Fibroblast of skin of scalp (primary cell): ENCODE measurements around the gene N4BP2L2.
A peak's percentile ranks its signal among the peaks of the same experiment; 100 is the strongest.

Source experiments
- DNase-seq: peaks from one replicate; pipeline ENCODE4 v3.0.0-alpha.2; 2013

N4BP2L2 gene

DNA sequence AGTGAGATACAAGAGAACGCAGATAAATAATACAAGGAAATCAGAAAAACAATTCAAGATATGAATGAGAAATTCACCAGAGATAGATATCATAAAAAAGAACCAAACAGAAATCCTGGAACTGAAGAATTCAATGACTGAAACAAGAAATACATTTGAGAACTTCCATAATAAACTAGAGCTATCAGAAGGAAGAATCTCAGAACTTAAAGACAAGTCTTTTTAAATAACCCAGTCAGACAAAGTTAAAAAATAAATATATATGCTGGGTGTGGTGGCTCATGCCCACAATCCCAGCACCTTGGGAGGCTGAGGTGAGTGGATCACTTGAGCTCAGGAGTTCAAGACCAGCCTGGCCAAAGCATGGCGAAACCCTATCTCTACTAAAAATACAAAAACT, 82.0 kb downstream of the N4BP2L2 start:
- no peak for DNase-seq

DNA sequence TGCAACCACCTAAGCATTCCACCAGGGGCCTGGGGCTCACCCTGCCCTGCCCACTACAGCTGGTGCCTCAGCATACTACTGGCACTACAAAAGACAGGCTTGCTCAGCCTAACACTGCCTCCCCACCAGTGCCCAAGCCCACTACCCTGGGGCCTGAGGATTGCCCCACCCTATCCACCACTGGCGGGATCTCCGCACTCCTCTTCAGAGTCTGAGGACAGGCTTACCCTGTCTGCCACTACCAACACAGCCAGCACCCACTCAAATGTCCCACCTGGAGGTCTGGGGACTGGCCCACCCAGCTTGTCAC, 83.0 kb downstream of the N4BP2L2 start:
- no peak for DNase-seq

DNA sequence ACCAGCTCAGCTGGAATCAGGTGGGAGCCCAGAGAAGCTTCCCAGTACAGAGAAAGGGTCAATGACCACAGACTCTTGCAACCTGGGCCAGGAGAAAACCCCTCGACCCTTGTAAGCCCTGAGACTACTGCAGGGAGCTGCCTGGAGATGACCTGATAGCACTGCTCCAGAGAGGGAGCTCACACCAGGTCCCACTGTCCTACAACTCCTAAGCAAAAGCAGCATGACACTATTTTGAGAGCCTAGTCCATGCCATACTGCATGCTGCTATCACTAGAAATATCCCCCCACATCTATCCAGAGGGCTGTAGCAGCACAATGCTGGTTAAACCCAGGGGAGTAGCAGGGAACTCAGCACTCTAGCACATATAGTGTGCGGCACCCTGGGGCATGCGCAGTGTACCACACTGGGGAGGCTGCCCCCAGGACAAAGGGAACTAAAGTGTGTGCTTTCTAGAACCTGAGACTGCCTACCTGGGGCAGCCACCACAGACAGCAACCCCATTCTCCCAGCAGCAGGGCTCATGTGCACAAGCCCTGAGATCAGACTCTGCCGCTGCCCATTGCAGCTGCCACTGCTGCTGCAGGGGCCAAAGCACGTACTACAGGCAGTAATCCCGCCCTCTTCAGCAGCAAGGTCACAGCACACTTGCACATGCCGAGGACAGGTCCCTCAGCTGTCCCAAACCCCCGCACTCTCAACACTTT, 83.6 kb downstream of the N4BP2L2 start:
- no peak for DNase-seq

DNA sequence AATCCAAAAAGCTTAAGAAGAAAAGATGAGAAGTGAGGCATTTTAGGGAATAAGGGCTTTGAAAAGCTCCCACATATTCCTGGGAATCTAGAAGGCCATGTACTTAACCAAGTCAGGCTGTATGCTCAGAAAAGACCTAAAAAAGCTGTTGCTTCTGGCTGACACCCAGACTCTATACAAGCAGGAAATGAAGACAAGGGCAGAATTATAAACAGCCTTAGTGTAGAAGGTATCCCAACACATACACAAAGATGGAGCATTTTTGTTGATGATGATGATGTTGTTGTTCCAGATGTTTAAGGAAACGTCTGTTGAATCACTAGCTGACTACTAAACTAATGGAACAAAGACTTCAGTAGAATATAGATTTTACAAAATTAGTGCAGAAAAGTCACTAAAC, 84.6 kb downstream of the N4BP2L2 start:
- no peak for DNase-seq

DNA sequence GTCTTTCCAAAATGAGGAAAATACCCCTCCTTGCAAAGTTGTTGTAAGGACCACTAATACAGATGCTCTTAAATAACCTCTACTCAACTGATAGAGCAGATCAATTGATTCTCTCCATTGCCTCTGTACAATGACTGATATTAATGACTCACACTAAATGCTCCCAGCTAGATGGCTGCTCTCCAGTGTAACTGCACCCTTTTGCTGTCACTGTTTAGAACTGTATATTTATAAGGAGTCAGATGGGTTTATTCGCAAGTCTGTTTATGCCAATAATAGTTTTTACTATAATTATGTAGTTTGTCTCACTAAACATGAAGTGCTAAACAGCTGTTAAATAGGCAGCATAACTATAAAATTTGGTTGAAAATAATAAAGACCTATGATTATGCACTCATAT, 89.6 kb downstream of the N4BP2L2 start:
- no peak for DNase-seq

DNA sequence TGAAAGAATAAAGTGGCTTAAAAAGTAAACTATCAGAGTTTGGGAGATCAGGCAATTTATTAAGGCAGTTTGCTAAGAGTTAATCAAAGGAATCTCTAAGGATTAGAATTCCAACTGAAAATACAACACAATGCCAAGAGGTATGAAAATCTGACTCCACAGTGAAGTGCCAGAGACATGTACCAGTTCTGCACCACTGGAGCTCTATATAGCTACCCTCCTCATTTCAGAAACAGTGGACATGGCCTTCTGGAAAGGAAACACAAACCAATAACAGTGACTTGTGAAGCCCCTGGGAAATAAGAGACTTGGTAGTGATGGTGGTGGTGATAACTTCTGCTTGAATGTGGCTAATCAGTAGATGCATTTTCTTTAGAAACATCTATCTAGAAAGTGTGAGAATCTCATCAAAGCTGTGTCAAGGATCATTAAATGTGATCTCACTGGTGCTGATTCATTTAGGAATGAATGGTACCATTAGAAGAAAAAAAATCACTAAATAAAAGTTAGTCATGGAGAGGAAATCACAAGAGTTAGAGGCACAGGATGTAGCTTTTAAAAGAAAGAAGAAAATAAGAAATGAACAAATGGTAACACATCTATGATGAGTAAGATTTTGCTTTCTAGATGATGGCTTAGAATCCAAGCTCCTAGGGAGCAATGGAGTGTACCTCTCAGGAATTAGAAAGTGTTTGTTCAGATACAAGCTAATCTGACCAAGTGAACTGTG, 90.5 kb downstream of the N4BP2L2 start:
- no peak for DNase-seq

DNA sequence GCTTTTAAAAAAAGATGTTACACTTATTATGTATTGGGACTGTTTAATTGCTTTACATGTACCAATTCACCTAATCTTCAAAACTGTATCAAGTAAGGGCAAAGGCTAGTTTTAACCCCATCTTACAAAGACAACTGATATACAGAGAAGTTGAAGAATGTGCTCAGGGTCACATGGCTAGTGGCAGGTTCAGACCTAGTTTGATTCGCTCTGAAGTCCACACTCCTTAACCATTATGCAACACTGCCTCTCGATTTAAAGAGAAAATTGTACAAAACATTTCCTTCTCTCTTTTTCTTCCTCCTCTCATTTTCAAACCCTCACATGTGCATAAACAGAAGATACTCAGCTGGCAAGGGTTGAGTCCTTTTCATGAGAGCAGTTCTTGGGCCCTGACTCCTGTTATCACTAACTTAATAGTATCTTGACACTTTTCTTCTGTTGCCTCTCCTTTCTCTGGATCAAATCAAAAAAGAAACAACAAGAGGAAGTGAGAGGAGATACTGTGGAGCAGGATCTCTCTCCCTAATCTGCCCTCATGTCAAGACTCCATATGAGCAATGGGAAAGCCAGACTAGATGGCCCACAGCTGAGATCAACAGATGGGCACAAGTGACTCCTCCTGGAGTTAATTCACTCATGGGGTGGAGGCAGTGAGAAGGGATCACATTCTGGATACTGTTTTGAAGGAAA, 91.7 kb downstream of the N4BP2L2 start:
- no peak for DNase-seq

DNA sequence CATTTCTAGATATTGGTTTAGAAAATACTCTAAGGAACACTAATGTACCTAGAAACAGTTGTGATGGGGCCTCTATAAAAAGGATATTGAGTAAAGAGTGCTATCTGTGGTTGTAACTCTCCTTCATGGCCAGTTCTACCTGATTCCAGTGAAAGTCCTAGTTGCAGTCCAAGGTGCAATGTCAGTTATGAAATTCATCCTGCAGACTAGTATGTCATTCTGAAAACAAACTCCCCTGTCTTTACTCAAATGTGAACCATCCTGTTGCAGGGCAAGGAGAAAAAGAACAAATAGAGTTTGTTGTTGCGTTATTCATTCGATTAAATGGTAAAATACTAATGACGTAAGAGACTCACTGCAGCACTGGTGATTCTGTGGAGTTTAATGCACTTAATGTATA, 92.4 kb downstream of the N4BP2L2 start:
- DNase-seq = no peak

DNA sequence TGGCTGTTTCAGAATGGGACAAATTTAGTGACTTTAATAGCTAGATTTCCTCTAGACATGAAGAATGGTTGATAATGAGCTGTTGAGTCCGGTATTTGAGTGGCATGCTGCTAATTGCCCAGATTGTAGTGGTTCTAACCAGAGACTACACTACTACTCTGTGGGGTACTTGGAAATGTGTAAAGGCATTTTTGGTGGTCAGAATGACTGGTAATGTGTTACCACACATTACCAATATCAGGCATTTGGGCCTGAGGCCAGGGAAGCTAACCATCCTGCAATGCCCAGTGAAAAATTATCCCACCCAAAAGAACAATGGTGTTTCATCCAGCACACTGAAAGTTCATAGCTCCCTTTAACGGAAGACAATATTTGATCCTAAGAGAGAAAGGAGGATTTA, 93.1 kb downstream of the N4BP2L2 start:
- no peak for DNase-seq

DNA sequence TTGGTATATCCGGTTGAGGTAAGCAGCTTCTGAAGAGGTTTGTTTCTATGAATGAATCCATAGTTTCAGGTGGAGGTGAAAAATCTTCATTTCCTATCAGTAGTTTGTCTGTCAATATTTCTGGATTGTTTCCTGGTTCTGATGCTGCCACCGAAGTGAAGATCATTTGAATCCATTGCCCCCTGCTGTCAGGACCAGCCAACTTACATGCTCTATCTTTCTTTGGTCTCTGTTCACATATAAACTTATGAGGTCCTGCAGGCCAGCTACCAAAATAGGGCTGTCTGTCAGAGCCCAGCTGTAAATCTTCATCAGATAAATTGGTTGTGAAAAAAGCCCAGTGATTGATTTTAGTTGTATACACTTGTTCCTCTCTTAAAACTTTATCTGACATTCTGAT, 95.5 kb downstream of the N4BP2L2 start:
- peak; percentile 12 for DNase-seq

DNA sequence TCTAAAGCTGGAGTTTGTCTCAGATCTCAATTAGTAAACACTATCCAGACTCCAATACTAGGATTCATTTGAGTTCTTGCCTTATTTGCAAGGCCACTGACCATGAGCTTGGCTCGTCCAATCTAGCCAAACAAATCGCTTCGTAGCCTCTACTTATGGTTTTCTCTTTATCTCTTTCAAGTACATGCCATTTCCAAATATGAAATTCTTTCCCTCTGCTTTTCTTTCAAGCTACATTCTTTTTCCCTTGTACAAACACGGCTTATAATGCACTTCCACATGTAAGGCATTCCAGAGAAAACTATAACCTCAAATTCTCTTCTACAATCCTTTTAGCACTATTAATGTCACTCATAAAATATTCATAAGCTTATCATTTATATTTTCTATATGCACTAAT, 99.7 kb downstream of the N4BP2L2 start:
- peak; percentile 38 for DNase-seq

DNA sequence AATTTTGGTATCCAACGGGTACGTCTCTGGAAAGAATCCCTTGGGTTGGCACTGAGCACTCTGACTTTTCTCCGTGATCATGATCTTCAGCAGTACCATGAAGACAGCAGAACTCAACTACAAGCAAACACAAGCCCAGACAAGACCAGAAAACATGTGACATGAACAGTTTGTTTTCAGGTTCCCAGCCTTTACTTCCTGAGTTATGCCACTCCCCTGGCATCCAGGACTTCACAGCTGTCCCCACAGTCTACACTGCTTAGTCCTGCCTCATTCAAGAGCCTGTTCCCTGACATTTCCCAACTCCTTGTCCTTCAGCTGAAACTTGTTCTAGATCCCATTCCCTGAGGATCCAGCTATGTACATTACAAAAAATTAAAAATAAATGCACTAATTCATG, 105.7 kb downstream of the N4BP2L2 start:
- DNase-seq = no peak

DNA sequence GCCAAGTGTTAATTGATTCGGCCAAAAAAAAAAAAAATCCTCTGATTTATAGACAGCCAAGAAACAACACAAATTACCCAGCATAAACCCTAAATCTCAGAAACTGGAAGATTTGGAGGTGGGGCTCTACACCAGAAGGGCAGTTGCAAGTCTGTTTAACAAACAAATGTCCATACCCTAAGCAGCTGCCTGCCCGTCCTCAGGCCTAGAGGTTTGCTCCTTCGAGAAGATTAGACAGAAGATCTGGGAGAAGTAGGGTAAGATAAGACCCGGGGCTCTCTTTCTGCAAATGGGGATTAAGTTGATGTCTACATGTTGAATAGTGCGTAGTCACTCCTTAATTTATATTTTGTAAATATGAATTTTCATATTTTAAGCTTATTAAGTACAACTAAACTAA, 107.2 kb downstream of the N4BP2L2 start:
- DNase-seq = no peak

DNA sequence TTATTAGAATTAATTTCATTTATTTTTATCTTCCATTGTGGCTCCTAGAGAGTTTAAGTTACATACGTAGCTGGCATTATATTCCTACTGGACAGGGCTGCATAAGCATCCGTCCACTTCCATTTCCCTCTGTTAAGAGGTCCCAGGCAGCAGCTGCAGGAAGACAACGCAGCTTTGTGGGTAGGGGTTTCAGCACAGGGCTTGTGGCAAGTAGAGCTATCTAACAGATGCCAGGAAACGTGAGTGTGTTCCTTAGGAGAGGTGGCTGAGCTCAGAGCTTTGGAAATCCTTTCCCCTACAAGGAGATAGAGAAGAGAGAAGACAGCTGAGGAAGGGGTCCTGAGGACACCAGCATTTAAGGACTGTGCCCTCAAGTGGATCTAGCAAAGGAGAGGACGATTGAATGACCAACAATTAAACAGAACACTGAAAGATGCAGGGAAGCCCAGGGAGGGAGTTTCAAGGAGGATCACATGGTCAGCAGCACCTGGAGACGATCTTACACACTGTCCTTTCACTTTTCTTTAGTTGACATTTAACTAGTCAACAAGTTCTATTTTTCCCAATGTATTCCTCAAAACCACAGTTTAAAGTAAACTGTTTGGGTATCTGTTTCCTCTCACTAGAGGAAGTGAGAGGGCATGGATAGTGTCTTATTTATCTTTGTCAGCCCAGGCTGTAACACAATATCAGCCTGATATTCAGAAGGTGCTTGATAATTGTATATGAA, 108.4 kb downstream of the N4BP2L2 start:
- no peak for DNase-seq

DNA sequence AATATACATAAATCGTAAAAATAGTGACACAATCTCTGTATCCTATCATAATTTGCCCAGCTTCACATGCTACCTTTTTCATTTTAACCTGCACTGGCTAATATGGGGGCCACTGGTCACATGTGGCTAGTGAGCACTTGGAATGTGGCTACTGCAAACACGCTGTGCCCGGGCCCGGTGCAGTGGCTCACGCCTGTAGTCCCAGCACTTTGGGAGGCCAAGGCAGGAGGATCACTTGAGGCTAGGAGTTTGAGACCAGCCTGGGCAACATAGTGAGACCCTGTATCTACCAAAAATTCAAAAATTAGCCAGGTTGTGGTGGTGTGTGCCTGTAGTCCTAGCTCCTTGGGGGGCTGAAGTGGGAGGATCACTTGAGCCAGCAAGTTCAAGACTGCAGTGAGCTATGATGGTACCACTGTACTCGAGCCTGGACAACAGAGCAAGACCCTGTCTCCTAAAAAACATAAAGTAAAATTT, 109.1 kb downstream of the N4BP2L2 start:
- DNase-seq = no peak

DNA sequence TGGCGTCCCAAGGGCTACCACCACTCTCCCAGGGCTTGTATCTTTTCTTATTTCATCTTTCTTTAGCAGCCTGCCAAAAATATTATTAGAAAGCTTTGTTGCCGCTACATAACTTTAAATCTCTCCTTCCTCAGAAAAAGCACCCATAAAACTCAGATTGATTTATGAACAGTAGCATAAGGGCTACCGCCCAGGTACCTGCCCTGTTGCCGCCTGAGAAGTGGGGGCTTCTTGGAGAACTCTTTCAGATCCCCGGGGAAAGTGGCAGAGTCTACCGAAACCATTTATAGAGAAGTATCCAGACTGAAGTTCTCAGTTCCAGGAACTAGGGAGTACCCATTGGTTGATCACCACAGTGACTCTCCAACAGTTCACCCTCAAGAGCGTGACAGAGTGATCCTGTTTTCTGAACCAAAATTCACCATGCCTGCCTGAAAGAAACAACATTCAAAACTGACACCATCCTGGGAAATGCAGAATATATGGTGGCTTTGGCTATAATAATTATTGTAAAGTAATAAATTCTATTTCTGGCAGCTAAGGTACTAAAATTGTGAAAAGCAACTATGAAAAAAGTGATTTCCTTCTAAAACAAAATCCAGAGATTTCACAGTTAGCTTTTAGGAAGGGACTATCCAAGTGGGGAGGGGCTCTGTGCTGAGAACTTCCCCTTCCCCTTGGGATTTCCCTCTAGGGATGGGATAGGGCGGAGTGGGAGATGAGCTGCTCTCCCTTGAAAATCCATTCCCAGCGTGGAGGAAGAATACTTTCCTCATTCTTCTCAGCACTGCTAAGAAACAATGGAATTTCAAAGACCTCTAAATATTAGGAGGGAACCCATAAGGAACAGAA, 109.8 kb downstream of the N4BP2L2 start:
- no peak for DNase-seq

DNA sequence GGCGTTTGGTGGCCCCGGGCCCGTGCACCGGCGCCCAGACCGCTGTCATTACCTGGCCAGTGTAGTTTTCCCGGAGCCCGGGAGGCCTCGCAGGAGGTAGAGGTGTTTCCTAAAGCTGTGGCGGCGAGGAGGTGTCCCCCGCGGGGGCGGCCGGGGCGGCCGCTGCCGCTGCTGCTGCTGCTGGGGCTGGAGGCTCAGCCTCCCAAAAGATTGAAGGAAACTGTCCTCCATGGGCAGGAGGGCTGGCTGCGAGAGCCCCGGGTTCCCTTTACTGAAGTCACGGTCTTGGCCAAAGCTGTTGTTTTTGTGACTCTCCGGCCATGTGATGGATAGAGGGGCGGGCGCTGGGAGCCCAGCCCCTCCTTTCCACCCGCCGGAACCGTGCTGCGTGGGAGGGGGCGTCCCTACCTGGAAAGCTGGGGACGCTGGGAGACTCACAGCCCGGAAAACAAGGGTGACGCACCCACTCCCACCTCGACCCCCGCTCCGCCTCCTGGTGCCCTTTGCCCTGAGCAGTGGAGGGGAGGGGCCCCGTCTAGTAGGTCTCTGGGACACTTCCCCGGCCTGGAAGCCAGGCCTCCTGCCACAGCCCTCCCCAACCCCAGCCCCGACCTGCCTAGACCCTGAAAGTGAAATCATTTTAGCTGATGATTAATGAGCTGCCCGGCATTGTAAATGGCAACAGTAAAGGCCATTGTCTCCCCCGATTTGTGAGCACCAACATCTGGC, 110.6 kb downstream of the N4BP2L2 start, which contains the start of gene N4BP2L1:
TSS of gene N4BP2L1 (minus strand) at position 279 of the 729 bp plus-strand sequence. CDS start at position 231, 48 bp downstream.
- peak; percentile 26 for DNase-seq

DNA sequence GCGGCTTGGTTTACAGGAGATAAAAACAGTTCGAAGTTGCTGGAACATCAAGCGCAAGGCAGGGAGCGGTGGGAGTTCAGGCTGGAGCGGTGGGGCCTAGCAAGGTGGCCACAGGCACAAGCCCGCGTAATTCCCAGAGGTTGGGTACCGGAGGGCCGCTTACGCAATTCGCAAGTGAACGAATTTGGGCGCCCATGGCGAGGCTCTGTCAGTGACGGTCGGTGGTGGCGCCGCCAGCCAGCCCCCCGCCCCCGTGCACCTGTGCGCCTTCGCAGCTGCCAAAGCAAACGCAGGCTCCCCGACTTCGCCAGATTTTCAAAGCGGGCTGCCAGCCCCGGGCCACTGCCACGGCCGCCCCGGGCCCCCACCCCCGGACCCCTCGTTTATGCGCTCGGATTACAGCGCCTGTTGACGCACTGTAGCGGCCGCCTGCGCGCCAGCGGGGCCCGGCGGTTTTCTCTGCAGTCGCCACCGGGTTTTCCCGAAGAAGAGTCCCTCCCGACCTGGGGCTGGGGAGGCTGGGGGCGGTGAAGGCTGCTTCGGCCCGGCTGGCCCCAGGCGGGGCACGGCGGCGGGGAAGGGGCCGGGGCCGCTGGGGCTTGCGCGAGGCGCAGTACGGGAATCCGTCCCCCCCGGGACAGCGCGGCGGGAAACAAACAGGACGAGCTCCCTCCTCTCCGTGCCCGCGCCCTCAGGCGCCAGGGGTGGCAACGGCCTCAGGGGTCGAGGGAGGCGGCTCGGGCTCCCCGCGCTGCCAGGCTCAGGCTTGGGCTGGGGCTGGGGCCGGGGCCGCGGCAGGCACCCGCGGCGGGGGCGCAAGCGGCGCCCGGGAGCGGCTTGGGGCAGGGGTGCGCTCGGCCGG, 111.4 kb downstream of the N4BP2L2 start:
- no peak for DNase-seq

DNA sequence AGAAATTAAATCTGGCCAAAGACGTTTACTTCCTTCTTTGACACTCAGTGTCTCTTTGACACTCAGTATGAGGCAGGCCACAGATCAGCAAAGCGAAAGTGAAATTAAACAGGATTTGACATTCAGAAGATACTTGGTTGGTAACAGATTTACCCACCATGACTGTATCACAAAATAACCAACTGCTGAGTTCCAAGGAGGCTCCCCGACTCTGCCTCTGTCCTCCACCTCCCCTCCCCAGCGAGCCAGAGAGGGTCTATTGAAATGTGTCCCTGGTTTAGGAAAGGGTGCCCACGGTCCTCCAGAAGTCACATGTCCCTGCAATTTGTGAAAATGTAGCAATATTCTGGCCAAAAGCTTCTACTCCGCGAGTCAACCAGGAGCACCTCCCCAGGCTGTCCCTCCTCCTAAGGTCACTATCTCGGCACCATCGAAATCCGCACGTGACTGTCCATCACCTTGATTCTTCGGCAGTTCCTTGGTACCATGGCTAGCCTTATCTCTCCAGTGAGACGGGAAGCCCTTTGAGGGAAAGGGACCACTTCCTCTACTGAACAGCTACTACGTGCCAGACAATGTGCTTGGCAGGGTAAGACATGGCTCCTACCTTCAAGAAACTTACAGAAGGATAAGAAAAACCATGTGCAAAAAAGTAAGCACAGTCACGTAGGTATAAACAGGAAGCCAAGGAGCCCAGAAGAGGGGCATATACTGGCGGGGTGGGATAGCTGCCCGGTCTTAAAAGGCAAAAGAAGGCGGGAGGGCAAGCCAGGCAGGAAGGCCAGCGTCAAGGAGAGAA, 112.2 kb downstream of the N4BP2L2 start:
- DNase-seq = peak; percentile 24
